H1 (cell line): ENCODE data around the gene AKR1C2. TPM values are rescaled to one million over a fixed set of nuclear protein-coding genes. Genes with fewer than 3 reads are reported as not detected.

Experiments
- CHD1 ChIP-seq: IDR thresholded peaks from 2 replicates; pipeline ENCODE4 v1.6.1; 2012; ENCODE audit warnings: low read depth, low read length, improper control_type of control experiment
- GABPA ChIP-seq: IDR thresholded peaks from 2 replicates; pipeline ENCODE4 v1.6.1; 2011; ENCODE audit warnings: mild to moderate bottlenecking, low read length, moderate library complexity, borderline replicate concordance; ENCODE audit not compliant: insufficient read depth
- GTF2F1 ChIP-seq: IDR thresholded peaks from 2 replicates; pipeline ENCODE4 v1.6.1; 2012; ENCODE audit warnings: low read depth, low read length, improper control_type of control experiment, borderline replicate concordance
- POLR2A ChIP-seq, 2 experiments: IDR thresholded peaks; 1 replicate in 1 of 2; 2 replicates in 1 of 2; pipeline ENCODE4 v1.6.1; 2011; ENCODE audit warnings: low read depth in 2 of 2, low read length in 2 of 2, mild to moderate bottlenecking in 2 of 2; ENCODE audit errors: control extremely low read depth in 1 of 2
- SP1 ChIP-seq: IDR thresholded peaks from 2 replicates; pipeline ENCODE4 v1.6.1; 2011; ENCODE audit warnings: low read depth, low read length
- SP2 ChIP-seq: IDR thresholded peaks from 2 replicates; pipeline ENCODE4 v1.6.1; 2012; ENCODE audit warnings: mild to moderate bottlenecking, low read length, inconsistent platforms
- polyA plus RNA-seq, 7 experiments: library from polyadenylated mRNA; depleted of rRNA in 3 of 7; stranded (reverse) in 5 of 7; unstranded in 2 of 7; fragments of >200 nt in 5 of 7; fragments of 200-250 nt in 2 of 7; gene quantifications; 1 replicate in 5 of 7; 2 replicates in 1 of 7; 4 replicates in 1 of 7; pipeline versions ENCODE4 v1.2.1 to v1.2.3, GENCODE V29; 2011 to 2013; ENCODE audit warnings: missing spikeins in 2 of 7, mixed read lengths in 2 of 7
- total RNA-seq: library from RNA; stranded (reverse); fragmentation: NEBNext Ultra II Directional; extraction: Animal tissue kit (Norgen Biotek cat#: 25700); gene quantifications from 2 replicates; pipeline ENCODE4 v1.2.1, GENCODE V29; 2021

Gene AKR1C2
- total and polyA plus RNA-seq, 2 of the 8 experiments (the other 6 are each of a cell fraction or from before 2014, with no cell fraction given): 0.77 to 1.2 TPM

DNA sequence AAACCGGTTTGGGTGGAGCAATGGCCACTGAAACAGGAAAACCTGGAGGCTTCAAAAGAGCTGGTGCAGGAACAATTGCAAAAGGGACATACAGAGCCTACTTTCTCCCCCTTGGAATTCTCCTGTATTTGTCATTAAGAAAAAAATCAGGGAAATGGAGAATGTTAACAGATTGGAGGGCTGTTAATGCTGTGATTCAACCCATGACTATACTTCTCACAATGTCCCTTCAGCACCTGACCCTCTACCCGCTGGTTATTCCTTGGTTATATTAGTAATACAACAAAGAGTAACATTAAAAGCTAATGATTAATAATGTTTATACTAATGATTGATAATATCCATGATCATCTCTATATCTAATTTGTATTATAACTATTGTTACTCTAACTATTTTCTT is 34.4 kb upstream of the AKR1C2 start (continued):
- no peak for TF ChIP-seq GABPA
- no peak for TF ChIP-seq SP2
- TF ChIP-seq GTF2F1: no peak
- TF ChIP-seq CHD1: no peak
- no peak for TF ChIP-seq POLR2A (IDR thresholded peaks at IDR 0.05; ENCODE audit: control extremely low read depth in 1 of 2, low read depth in 2 of 2, low read length in 2 of 2)
- TF ChIP-seq SP1: no peak
